CD4-positive, alpha-beta T cell treated with Interferon gamma for 1 hour (primary cell): ENCODE results near the gene MAPKAP1.
A peak's percentile ranks its signal among the peaks of the same experiment; 100 is the strongest.

ENCODE experiments used
- DNase-seq: peaks from one replicate; pipeline ENCODE4 v3.0.0-alpha.2; 2020

Gene MAPKAP1

DNA sequence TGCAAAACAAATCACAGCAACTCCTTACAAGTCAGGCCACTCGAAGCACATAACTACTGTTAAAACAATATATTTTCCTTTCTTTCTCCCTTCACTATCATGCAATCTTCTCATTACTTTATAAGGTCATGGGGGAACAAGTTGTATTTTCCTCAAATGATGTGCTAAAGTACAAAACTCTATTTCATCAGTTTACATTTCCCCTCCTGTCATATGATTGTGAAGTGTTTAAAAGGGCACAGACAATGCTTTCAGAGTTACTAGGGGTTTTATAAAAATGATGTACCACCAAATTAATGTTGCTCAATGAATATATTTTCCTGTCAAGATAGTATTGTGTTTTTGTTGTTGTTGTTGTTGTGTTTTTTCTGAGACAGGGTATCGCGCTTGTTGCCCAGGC, 34.1 kb downstream of the MAPKAP1 start:
- DNase-seq = no peak

DNA sequence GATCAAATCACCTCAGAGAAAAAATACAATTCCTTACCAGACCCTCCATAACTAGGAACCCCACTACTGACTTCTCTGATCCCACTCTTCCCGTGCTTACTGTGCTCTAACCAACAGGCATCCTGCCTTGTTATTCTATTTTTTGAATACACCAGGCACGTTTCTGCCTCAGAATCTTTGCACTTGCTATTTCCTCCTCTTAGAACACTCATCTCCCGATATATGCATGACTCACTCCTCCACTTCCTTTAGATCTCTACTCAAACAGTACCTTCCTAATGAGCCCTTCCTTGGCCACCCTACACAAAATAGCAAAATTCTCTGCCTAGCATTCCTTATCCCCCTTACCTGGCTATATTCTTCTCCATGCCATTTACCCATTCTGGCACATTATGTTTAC, 43.9 kb downstream of the MAPKAP1 start:
- no peak for DNase-seq

DNA sequence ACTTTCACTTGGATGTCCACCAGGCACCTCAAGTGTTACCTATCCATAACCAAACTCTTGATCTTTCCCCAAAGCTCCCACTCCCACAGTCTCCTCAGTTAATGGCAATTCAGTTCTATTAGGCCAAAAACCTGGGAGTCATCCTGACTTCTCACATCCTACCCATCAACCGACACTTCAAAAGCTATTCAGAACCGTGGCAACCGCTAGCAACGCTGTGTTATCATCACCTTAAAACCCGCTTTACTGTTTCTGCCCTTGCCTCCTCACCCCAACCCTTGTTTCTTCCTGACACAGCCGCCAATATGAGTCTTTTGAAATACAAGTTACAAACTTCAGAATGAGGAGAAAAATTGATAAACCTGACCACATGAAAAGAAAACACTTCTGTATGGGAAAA, 46.5 kb downstream of the MAPKAP1 start:
- no peak for DNase-seq

DNA sequence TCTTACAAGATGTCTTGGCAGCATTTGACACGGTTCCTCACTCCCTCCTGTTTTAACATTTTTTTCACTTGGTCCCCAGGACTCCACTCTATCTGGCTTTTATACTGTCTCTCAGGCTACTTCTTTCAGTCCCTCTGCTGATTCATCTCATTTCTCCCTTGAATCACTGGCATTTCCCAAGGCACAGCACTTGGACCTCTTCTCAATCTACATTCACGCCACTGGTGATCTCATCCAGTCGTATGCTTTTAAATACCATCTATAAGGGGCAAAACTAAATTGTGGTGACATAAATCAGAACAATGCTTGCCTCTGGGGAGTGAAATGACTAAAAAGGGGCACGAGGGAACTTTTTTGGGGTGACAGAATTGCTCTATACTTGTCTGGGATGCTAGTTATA, 47.1 kb downstream of the MAPKAP1 start:
- DNase-seq = no peak

DNA sequence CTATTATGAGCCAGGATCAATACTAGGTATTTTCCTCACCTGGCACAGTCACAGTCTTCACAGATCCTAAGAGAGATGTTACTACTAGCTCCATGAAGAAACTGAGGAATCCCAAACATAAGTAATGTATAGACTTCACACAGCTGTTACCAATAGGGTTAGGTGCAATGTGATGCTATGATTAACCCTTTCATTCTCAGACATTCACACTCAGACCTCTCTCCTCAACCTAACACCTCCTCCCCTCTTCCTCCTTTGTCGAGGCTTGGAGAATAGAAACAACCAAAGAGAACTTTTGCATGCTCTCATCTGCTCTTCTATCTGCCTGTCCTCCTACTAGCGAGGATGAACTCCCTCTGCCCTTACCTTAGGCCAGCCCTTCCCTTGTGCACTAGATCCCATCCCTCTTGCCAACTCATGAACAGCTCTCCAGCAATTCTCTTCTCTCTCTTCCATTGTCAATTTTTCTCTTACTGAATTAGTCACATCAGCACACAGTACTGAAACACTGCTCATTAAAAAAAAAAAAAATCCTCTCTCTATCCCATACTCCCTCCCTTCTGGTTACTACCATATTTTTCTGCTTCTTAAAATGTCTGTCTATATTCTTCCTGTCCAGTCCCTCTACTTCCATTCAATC, 47.7 kb downstream of the MAPKAP1 start:
- no peak for DNase-seq

DNA sequence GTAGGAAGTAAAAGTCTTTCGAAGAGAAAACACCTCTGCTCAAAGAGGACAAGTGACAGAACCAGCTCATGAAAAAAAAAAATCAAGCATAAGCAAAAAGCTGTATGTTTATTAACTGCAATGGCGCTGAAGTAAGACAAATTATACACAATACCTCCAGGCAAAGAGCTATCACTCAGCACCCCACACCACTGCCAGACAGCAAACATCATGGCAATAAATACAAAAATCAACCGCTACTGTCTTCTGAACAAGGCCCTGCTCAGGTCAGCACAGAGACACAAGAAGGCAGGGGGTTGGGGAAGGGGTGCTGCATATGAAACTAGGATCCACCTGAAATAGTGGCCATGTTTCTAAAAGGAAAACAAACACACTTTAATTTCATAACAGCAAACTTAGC, 50.4 kb downstream of the MAPKAP1 start:
- no peak for DNase-seq

DNA sequence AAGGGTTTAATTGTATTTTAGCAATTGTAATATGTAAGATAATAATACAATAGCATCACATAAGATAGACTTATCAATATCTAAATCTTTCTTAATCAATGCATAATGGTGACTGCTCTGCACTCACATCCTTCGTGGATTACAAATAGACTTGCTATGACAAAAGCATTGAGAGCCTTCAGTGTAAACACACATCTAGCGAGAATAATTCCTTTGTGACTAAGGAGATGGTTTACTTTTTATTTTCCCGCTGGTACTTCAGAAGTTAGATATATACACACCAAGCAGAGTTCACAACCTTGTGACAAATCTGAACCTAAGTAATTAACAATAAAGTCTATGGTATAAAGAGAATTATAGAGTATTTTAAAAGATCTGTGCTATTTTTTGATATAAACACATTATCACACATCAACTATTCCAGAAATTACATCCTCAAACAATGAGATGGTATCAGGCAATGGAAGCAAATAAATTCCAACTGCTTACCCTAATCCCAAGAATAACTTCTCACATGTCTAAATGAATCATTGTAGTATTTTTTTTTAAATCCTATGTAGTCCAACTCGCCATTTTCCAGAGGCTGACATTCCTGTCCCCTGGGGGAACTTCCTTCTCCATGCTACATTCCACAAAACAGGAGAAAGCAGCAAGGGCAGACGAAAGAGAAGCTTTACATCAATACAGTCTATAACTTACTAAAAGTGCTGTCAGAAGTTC, 51.2 kb downstream of the MAPKAP1 start:
- DNase-seq = no peak

DNA sequence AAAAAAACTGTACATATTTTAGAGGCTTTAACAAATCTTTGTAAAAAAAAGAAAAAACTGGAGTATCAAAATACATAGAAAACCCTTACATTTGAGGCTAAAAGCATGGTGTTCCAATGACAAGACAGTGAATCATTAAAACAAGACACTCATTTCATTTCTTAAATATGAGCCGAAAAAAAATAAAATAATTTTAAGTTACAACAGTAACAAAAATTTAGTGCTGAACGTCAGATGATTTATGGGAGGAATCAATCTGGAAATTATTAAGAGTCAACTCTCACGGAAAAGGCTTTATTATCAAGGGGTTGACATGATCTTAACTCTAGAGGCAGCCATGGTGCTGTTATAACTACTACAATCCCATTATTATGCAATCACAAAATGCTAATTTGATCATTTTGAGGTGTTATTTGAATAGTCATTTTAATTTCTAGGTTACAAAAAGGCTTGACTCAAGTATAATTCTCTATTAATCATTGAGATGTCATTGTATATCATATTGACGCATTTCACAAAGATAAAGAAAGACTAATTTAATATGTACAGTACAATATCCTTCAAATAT, 51.9 kb downstream of the MAPKAP1 start:
- DNase-seq = no peak

DNA sequence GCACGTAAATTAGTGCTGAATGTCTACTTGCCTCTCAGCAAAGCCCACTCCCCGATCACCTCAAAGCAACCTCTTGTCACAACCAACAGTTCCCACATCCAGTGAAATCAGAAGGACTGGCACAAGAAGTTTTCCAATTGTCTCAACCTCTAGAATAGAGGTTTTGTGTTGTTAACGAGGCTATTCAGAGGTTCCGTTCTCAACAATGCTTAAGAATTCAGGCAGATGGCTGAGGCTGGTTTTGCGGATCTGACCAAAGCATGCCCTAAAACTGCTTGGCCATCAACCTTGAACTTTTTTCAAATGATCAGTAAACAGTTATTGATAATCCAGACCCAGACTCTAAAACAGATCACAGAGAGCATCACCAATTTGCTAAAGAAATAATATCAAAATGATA, 52.9 kb downstream of the MAPKAP1 start:
- no peak for DNase-seq

DNA sequence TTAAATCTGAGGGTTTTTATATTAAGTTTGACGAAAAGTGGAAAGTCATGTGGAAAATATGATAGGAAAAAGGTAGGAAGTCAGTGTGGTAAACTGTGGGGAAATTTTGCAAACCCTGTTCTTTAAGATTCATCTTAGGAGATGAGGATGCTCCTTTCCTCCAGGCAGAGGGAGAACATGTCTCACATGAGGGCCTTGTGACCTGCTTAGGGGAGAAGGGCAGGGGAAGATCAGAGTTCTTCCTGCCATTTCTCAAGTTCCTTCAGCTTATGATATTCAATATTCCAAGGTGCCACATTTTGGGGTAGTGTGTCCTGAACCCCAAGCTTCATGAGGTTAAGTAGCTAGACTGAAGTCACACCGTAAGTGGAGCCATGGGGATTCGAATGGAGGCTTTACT, 53.7 kb downstream of the MAPKAP1 start:
- no peak for DNase-seq

DNA sequence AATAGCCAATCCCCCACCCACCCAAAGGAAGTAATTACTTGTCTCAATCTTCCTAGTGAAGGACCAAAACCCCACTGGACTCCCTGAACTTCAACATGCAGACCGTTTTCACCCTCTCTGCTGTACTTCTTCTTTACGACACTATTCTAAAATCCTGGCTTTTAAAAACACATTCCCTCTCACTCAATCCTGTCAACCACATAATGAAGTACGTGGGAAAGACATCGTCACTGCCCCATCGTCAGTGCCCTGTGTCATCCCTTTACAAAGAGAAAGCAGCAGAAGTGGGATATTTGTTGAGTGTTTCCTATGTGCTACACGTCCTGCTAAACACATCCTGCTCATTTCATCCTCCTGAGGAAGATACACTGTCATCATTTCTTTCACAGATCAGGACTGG, 54.2 kb downstream of the MAPKAP1 start:
- DNase-seq = no peak

DNA sequence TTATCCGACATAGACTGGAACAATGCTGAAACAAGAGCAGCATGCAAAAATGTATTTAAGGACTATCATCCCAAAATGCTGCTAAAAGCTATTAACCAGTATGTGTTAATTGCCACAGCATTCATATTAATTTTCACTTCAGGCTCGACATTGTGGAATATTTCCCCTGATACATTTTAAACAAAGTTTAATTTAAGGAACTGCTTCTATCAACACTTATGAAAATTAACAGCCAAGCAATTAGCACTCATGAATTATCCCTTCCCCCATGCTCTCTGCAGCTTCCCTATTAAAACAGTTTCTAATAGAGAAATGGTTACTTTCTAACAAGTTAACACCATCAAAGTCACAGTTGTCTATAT, 54.8 kb downstream of the MAPKAP1 start:
- DNase-seq = no peak

DNA sequence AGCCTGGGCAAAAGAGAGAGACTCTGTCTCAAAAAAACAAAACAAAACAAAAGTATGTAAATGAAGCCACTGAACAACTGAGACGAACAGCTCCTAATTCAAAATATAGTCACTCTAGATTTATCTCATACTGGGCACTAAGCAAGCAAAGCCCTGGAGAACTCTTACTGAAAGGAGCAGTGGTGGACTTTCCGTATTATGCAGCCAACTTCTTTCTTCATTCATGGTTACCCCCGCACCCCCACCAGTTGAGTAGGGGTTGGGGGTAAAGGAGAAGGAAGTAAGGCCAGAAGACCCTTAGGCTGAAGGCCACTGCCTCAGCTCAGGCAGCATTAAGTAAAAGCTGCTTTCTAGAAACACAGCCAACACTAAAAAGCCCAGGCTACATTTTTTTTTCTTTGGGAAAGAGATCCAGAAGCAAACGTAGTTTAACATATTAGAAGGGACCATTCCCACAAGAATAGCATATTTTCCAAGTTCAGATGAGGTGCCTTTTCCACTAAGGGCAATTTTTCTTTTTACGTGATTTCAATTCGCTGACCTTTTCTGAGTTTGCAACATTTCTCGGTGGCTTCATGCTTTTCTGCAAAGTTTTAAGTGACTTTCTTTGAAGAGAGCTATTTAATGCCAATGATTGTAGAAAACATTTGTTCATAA, 55.3 kb downstream of the MAPKAP1 start:
- no peak for DNase-seq

DNA sequence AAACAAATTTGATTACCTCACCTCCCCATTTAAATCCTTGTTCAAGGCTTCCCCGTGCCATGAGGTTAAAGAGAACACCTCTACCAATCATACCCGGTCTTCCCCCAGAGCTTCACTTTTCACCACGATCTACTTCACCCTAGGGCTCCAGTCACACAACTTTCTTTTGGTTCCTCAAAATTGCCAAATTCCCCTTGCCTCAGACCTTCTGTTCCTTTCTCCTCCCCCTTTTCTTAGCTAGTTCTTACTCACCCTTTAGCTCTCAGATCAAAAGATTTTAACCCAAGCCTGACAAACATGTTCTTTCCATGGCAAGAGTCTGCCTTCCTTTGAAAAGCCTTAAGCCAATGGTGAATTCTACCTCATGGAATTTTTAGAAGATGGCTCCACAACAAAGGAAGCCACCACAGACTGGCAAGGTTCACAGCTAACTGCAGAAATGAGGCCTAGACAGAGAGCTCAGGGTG, 56.7 kb downstream of the MAPKAP1 start:
- DNase-seq = peak; percentile 33

DNA sequence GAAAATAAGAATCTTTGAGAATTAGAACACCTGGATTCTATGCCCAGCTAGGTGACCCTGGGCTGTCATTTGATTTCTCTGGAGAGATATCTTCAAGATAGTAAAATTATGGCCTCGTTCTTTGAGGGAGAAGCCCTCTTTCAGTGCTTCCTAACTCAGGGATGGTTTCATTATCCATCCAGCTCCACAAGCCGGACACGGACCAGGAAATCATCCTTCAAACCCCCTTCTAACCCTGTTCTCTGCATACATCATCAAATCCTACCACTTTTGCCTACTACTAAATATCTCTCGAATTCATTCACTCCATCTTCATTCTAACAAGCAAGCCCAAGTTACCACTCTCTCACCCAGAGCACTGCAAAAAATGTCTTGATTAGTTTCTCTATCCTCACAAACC, 57.2 kb downstream of the MAPKAP1 start:
- DNase-seq = no peak

DNA sequence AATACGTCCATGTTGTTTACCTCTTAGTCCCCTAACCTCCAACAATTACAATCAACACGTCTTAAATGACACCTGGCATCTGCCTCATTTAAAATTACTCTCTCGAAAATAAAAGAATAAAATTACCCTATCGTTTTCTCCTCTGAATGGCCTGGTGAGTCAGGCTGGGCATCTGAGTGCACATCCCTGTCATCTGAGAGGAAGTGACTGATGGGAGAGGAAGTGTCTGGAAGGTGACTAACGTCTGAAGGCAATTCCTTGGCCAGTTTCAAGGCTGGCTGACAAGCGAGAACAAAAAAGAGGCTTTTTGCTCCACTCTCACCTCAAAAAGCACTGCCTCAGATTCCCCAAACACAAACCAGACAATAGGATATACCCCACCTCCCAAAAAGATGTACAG, 57.7 kb downstream of the MAPKAP1 start:
- peak; percentile 62 for DNase-seq

DNA sequence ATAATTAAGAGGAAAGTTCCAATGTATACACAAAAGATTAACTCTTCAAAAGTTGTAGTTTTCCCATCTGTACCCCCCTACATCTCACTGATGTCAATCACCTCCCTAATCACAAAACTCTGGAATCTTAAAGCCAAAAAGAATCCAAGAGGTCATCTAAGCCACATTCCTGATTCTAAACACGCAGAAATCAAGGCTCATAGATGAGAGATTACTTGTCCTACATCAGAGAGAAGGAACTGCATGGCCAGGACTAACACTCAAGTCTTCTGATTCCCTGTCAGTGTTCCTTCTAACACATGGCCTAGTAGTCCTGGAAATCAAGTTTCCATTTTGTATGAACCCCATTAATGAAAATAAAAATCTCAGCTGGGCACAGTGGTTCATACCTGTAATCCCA, 58.7 kb downstream of the MAPKAP1 start:
- DNase-seq = no peak

DNA sequence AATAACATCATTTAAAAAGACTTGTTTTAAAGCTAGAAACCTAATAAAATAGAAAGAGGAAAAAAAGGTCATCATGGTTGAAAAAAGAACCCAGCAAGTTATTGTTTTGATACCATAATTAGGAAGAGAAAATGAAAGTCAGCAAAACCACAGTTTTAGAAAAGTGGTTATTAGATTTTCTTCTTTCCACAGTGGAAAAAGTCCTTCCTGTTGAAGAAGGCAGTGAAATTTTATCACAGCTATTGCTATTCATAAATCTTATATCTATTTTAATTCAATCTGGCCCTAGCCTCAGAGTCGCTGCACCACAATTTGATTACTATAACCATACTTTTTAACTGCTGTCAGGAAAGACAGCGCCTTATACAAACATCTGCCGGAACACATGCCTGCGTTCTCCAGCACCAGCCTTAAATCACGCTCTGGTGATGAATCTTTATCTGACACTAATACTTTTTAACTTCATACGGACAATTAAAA, 60.3 kb downstream of the MAPKAP1 start:
- DNase-seq = no peak

DNA sequence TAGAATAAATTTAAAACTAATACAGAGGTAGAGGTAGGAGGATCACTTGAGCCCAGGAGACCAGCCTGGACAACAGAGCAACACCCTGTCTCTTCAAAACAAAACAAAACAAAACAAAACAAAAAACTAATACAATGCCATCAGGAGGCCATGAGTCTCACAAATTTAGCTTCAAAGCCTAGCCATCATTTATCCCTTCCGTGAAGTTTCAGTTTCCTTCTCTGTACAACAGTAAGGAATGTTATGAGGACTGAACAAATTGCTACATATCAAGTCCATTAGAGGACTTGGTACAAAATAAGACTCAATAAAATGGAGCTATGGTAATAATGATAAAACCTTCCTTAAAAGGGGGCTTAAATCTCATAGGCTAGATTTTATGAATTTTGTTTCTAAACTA, 60.8 kb downstream of the MAPKAP1 start:
- DNase-seq = no peak

DNA sequence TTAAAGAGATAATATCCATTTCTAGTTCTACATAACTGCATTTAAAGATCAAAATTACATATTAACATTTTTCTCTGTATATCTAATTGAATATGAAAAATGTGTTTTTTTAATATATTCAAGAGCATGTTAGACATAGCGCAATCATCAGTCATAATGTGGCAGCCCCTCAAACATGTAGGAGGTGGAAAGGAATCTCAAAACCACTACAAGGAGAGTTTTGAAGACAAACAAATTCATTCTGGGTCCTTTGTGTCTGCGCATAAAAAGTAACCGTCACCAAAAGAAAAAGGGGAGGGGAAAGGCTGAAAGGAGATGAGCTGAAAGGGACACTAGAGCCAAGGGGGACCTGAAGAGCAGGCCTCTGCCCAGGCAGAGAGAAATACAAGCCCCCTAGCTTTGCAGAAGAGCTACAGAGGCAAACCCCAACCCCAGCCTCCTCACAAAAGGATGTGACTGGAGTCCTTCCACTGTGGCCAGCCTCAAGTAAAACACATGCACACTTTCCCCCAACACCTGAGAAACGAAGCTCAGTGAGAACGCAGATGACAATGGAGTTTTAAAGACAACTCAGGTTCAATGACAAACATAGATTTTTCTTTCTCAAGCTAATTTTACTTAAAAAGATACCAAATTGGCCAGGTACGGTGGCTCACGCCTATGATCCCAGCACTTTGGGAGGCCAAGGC, 62.0 kb downstream of the MAPKAP1 start:
- no peak for DNase-seq

DNA sequence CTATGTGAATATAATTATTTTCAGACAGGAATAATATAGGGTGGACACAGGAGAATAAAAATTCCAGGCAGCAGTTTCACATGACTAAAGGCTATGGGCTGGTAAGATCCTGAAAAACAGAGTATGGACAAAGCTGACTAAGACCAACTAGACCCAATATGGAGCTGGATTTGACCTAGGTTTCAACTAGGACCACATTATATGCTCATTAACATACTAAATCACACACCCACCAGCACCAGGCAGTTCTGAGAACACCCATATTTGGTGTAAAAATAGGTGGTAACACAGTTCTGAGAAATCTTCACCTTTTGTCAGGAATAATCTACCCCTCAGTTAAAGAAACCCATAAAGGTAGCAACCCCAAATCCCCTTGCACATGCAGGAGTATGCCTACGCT, 64.7 kb downstream of the MAPKAP1 start:
- DNase-seq = no peak

DNA sequence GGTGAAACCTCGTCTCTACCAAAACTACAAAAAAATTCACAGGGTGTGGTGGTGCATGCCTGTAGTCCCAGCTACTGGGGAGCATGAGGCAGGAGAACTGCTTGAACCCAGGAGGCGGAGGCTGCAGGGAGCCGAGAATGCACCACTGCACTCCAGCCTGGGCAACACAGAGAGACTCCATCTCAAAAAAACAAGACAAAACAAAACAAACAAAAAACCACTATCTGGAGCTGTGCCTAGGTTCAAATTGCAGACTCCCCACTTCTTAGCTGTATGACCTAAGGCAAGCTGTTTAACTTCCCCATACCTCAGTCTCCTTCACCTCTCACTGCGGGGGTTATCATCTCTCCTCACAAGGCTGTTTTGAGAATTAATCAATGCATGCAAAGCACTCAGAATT, 68.0 kb downstream of the MAPKAP1 start:
- no peak for DNase-seq
